ENCODE results near the gene LAD1. TPM values are rescaled to one million over a fixed set of nuclear protein-coding genes. Genes with fewer than 3 reads are reported as not detected.

The LAD1 gene
- total and polyA plus RNA-seq, 9 of the 15 experiments (the other 6 are each of a cell fraction or from before 2014, with no cell fraction given): 0.31 TPM; not detected in 8

DNA sequence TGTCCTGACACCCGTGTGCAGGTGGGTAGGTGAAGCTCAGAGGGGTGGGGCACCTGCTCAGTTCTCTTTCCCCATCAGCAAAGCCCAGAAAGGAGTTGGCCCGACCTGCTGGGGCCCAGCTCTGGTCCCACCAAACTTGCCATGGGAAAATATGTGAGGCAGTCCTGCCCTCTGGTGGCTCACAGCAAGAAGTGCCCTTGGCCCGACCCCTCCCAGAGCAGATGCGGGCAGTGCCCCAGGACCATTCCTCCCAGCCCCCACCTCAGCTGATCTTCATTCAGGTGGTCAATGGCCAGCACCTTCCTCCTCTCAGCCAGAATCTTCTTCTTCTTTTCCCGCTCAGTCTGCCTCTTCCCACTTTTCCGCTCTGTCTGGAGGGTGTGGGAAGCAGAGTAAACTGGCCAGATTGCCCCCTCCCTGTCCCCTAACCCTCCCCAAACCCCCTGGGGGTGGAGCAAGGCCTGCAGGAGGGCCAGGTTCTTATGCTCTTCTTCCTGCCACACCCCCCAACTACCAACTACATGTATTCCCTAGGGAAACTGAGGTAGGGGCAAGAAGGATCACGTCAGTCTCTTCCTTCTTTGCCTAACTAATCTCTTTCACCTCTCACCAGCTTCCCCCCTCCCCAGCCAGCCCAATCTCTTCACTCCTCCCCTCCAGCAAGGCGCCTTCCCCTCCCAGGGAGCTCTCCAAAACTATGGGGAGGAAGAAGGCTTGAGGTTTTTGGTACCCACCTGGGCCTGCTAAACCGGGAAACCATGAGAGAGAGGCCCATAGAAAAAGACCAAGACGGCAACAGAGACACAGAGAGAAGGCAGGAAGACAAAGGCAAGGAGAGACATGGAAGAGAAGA, 37.2 kb downstream of the LAD1 start:
- ChIA-PET POLR2A (interaction anchor here (0.6 to 2.0 kb wide), 9 partner anchors 9 to 191 kb away, joined by 3 to 5 read pairs (median 3); no protein-coding TSS in a partner anchor), CTCF (ENCODE audit: low intra/inter-chr PET ratio) (interaction anchor here (0.6 to 5.2 kb wide), 4 partner anchors 14 to 434 kb away, joined by 3 to 60 read pairs (median 5); no protein-coding TSS in a partner anchor)
- Histone ChIP-seq H3K79me2 (ENCODE audit: control insufficient read depth, insufficient read depth, low read length) (no peaks in the 10 kb centered on the region), H3K4me1 (replicated peaks in 1 of 2; ENCODE audit: control insufficient read depth in 2 of 2, insufficient read depth in 2 of 2, low read length in 2 of 2) (peaks cover 0 to 3% of the 10 kb centered on the region in 2 experiments; a peak in 1 of 5 replicates), H3K36me3 (ENCODE audit: control insufficient read depth, insufficient read depth, low read length) (no peaks in the 10 kb centered on the region), H3K4me3 (no peak overlapping the region), H3K4me2 (ENCODE audit: insufficient read depth, low read length) (no peak overlapping the region), H3K9me1 (ENCODE audit: control insufficient read depth, insufficient read depth, low read length) (no peaks in the 10 kb centered on the region), H2AFZ (ENCODE audit: low read depth, low read length) (no peak overlapping the region), H3K9ac (ENCODE audit: insufficient read depth in 1 of 2, low read depth in 2 of 2, low read length in 2 of 2) (no peak overlapping the region), H3K27ac (ENCODE audit: extremely low read depth, low read depth, low read length) (no peak overlapping the region), H4K20me1 (replicated peaks; ENCODE audit: control insufficient read depth, insufficient read depth, low read length) (peaks cover 28% of the 10 kb centered on the region), H3K9me3 (replicated peaks; ENCODE audit: control insufficient read depth, insufficient read depth, low read depth, low read length) (no peaks in the 10 kb centered on the region), H3K27me3 (ENCODE audit: control insufficient read depth in 2 of 2, insufficient read depth in 2 of 2, low read length in 2 of 2) (peaks cover 0 to 80% of the 10 kb centered on the region in 2 experiments; a peak in 2 of 5 replicates)
- peak; percentile 84 for FAIRE-seq
- peak; percentile 66 to 86 (median 84) for DNase-seq (ENCODE audit: extremely low read depth in 1 of 4, low spot score in 3 of 4)
- intact Hi-C loops (cut with micrococcal nuclease) (loop anchor here (1.0 to 5.0 kb wide), 2 partner anchors 108 to 275 kb away; no protein-coding TSS in a partner anchor), in situ Hi-C loops (cut with MboI) (no loop called here)
- WGBS (ENCODE audit: insufficient coverage, low coverage, missing lambda C conversion rate): 0% methylated on average over 10 of the region's 10 CpGs
- no TSS peak for BruUV-seq (replicated peaks)
- ATAC-seq: peak; percentile 93
- peak; percentile 82; the same call in 1 of the 2 replicates for TF ChIP-seq ARID2 (IDR thresholded peaks at IDR 0.05)
- TF ChIP-seq MAZ (CRISPR knock-in tag; conservative IDR thresholded peaks at IDR 0.05 in 1 of 2, IDR thresholded peaks at IDR 0.05 in 1 of 2): peak in 1 of 2 experiments; percentile 52; a peak in 2 of 4 replicates
- TF ChIP-seq SIN3B (IDR thresholded peaks at IDR 0.05; ENCODE audit: low read depth): no peak
- peak; percentile 8 for TF ChIP-seq ZFP36 (IDR thresholded peaks at IDR 0.05; ENCODE audit: low read depth, low read length, partially characterized antibody)
- peak; percentile 47; the same call in 1 of the 2 replicates for TF ChIP-seq RB1 (IDR thresholded peaks at IDR 0.05; ENCODE audit: low read depth)
- TF ChIP-seq SMC3 (conservative IDR thresholded peaks at IDR 0.05; ENCODE audit: insufficient read depth, low read depth, low read length): peak; percentile 92
- TF ChIP-seq, protein P1, sequence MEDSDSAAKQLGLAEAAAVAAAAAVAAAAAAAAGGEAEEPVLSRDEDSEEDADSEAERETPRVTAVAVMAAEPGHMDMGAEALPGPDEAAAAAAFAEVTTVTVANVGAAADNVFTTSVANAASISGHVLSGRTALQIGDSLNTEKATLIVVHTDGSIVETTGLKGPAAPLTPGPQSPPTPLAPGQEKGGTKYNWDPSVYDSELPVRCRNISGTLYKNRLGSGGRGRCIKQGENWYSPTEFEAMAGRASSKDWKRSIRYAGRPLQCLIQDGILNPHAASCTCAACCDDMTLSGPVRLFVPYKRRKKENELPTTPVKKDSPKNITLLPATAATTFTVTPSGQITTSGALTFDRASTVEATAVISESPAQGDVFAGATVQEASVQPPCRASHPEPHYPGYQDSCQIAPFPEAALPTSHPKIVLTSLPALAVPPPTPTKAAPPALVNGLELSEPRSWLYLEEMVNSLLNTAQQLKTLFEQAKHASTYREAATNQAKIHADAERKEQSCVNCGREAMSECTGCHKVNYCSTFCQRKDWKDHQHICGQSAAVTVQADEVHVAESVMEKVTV (CRISPR knock-in tag; IDR thresholded peaks at IDR 0.05): peak; percentile 77
- TF ChIP-seq REST (IDR thresholded peaks at IDR 0.05; ENCODE audit: borderline replicate concordance): peak; percentile 87
- no peak for TF ChIP-seq REST (CRISPR knock-in tag; IDR thresholded peaks at IDR 0.05; ENCODE audit: low read depth)
- TF ChIP-seq CC2D1A (IDR thresholded peaks at IDR 0.05): 0 out of 2 replicates have a peak, but pooled peaks have one; percentile 34
- peak; percentile 87 to 92 for TF ChIP-seq RAD21 (CRISPR knock-in tag; conservative IDR thresholded peaks at IDR 0.05 in 1 of 2, IDR thresholded peaks at IDR 0.05 in 1 of 2)

All from K562 (cell line).